Cardiac muscle cell (in vitro differentiated cells and primary cell): ENCODE measurements around the gene AFAP1L1. TPM values are rescaled to one million over a fixed set of nuclear protein-coding genes. Genes with fewer than 3 reads are reported as not detected.

Experiments
- DNase-seq, 2 donors: peaks; one replicate each; pipeline versions ENCODE4 v3.0.0 to v3.0.0-alpha.2; 2010 to 2017; ENCODE audit warnings: low read depth in 1 of 2, low spot score in 1 of 2
- H3K27ac ChIP-seq: fragments of 200-600 bp; sonication (generic); 2 replicates; pipeline ENCODE4 v1.5.1; 2016
- H3K27me3 ChIP-seq: fragments of 200-600 bp; sonication (generic); 2 replicates; pipeline ENCODE4 v1.6.0; 2016; ENCODE audit warnings: control low read depth
- H3K36me3 ChIP-seq: fragments of 200-600 bp; sonication (generic); 2 replicates; pipeline ENCODE4 v1.5.1; 2016; ENCODE audit warnings: control low read depth
- H3K4me1 ChIP-seq: fragments of 200-600 bp; sonication (generic); 2 replicates; pipeline ENCODE4 v1.8.1; 2017; ENCODE audit warnings: low read depth, mild to moderate bottlenecking, mixed run types
- H3K4me3 ChIP-seq: fragments of 200-600 bp; sonication (generic); 2 replicates; pipeline ENCODE4 v1.5.1; 2016; ENCODE audit warnings: mild to moderate bottlenecking
- H3K9me3 ChIP-seq: fragments of 200-600 bp; sonication (generic); 2 replicates; pipeline ENCODE4 v1.5.1; 2017; ENCODE audit warnings: low read depth, mild to moderate bottlenecking, control low read depth
- polyA plus RNA-seq: library from polyadenylated mRNA; unstranded; fragments of >200 nt; fragmentation: Nextera tagmentation; extraction: Ambion mirVana; gene quantifications from 2 replicates; pipeline ENCODE4 v1.2.1, GENCODE V29; 2016
- total RNA-seq: library from RNA; depleted of rRNA; stranded (reverse); fragments of >200 nt; gene quantifications from 2 replicates; pipeline ENCODE4 v1.2.3, GENCODE V29; 2016
- TF ChIP-seq, protein P1 (sequence below): IDR thresholded peaks from 2 replicates; pipeline ENCODE4 v1.5.1; 2012; ENCODE audit warnings: low read depth, mild to moderate bottlenecking, low read length

AFAP1L1 gene
- total and polyA plus RNA-seq, 2 experiments from 2014 or later, result 24.0 to 39.3 TPM

DNA sequence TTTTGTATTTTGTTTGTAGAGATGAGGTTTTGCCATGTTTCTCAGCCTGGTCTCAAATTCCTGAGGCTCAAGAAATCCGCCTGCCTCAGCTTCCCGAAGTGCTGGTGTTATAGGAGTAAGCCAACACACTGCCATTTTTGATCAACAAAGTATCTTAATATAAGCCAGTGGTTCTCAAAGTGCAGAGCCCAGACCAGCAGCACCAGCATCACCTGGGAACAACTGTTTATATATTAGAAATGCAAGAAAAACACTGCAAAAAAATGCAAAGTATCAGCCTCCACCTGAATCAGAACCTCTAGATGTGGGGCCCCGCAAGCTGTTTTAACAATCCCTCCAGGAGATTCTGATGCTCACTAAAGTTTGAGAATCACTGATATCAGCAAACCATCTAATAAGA is 101.3 kb downstream of the AFAP1L1 start:
- Histone ChIP-seq H3K4me3 (no peak overlapping the region), H3K9me3 (no peaks in the 10 kb centered on the region), H3K27me3 (no peaks in the 10 kb centered on the region), H3K4me1 (peaks cover 25% of the 10 kb centered on the region), H3K36me3 (no peaks in the 10 kb centered on the region), H3K27ac (peak overlapping the region; percentile 86)
- DNase-seq, result no peak
- TF ChIP-seq, protein P1, sequence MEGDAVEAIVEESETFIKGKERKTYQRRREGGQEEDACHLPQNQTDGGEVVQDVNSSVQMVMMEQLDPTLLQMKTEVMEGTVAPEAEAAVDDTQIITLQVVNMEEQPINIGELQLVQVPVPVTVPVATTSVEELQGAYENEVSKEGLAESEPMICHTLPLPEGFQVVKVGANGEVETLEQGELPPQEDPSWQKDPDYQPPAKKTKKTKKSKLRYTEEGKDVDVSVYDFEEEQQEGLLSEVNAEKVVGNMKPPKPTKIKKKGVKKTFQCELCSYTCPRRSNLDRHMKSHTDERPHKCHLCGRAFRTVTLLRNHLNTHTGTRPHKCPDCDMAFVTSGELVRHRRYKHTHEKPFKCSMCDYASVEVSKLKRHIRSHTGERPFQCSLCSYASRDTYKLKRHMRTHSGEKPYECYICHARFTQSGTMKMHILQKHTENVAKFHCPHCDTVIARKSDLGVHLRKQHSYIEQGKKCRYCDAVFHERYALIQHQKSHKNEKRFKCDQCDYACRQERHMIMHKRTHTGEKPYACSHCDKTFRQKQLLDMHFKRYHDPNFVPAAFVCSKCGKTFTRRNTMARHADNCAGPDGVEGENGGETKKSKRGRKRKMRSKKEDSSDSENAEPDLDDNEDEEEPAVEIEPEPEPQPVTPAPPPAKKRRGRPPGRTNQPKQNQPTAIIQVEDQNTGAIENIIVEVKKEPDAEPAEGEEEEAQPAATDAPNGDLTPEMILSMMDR, result no peak

DNA sequence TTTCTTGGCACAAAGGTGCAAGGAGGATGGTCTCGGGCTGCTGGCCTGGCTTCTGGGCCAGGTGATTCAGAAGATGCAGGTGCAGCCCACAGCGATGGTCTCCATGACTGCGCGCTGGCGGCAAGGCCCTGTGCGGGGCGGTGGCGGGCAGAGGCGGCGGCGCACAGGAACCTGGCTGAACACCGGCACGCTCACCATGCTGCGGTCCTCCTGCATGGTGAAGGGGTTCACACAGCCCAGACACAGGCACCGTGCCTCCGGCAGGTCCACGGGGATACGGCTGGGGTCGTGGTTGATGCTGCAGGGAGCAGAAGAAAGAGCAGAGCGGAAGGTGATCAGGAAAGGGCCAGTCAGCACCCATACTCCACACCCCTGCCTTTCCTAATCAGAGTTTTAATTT is 102.6 kb downstream of the AFAP1L1 start:
- Histone ChIP-seq H3K9me3 (no peaks in the 10 kb centered on the region), H3K4me3 (no peak overlapping the region), H3K36me3 (no peaks in the 10 kb centered on the region), H3K27ac (no peak overlapping the region), H3K4me1 (peaks cover 25% of the 10 kb centered on the region), H3K27me3 (no peaks in the 10 kb centered on the region)
- TF ChIP-seq, protein P1, result no peak
- DNase-seq, result no peak

- no peaks in the 10 kb centered on the region for H3K27me3 ChIP-seq
- DNase-seq, result no peak
- peaks cover 25% of the 10 kb centered on the region for H3K4me1 ChIP-seq
- H3K36me3 ChIP-seq, result no peaks in the 10 kb centered on the region
- no peak overlapping the region for H3K4me3 ChIP-seq
- TF ChIP-seq, protein P1, result no peak
- no peaks in the 10 kb centered on the region for H3K9me3 ChIP-seq
- H3K27ac ChIP-seq, result no peak overlapping the region
These were observed 103.1 kb downstream of the AFAP1L1 start for GRCh38 chr5:149374801-149375200.

GRCh38 chr5:149375434-149375833 is 103.8 kb downstream of the AFAP1L1 start:
- Histone ChIP-seq H3K4me3 (no peak overlapping the region), H3K4me1 (peaks cover 25% of the 10 kb centered on the region), H3K27ac (no peak overlapping the region), H3K27me3 (no peaks in the 10 kb centered on the region), H3K9me3 (no peaks in the 10 kb centered on the region), H3K36me3 (no peaks in the 10 kb centered on the region)
- TF ChIP-seq, protein P1, result no peak
- no peak for DNase-seq

DNA sequence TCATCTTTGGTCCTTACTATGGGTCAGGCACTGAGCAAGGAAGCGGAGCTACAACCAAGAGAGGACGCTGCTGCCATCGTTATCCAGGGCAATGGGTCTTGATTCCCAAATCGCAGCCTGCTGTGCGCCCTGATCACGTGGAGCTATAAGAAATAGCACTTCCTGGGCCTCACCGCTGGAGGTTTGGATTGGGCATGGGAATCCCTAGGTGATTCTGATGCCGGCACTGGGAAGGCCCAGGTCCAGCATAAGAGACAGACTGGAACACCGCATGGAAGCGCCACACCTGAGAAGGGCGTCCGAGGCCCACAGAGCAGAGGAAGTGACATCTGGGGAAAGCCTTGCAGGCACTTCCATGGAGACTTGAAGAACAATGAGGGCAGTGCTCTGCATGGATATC is 104.4 kb downstream of the AFAP1L1 start:
- H3K36me3 ChIP-seq, result no peaks in the 10 kb centered on the region
- no peak overlapping the region for H3K27ac ChIP-seq
- no peak overlapping the region for H3K4me3 ChIP-seq
- no peaks in the 10 kb centered on the region for H3K9me3 ChIP-seq
- no peaks in the 10 kb centered on the region for H3K27me3 ChIP-seq
- TF ChIP-seq, protein P1, result no peak
- H3K4me1 ChIP-seq, result peaks cover 23% of the 10 kb centered on the region
- no peak for DNase-seq
